Mucosa of descending colon (tissue), 3 donors: ENCODE data around the gene GJB6. TPM values are rescaled to one million over a fixed set of nuclear protein-coding genes. Genes with fewer than 3 reads are reported as not detected.

Source experiments
- ATAC-seq: fragments of 200-7000 bp; cut with Tn5 transposase; one replicate; pipeline ENCODE4 v1.9.1; 2020; ENCODE audit warnings: mild to moderate bottlenecking, moderate library complexity
- DNase-seq, 3 donors: peaks; one replicate each; pipeline ENCODE4 v3.0.0-alpha.2; 2020
- H3K36me3 ChIP-seq: fragments of 200-600 bp; one replicate; pipeline ENCODE4 v1.8.0; 2021; ENCODE audit warnings: low read depth, mild to moderate bottlenecking
- H3K4me1 ChIP-seq: fragments of 200-600 bp; one replicate; pipeline ENCODE4 v1.8.0; 2021; ENCODE audit warnings: low read depth, mild to moderate bottlenecking
- H3K4me3 ChIP-seq: fragments of 200-600 bp; one replicate; pipeline ENCODE4 v1.8.0; 2021; ENCODE audit warnings: mild to moderate bottlenecking
- H3K9me3 ChIP-seq: fragments of 200-600 bp; one replicate; pipeline ENCODE4 v1.8.0; 2021; ENCODE audit warnings: mild to moderate bottlenecking
- intact Hi-C, 2 donors: fragments of 100-400 bp; cut with DNase I in 1 of 2; cut with micrococcal nuclease in 1 of 2; formaldehyde crosslinking; loops; one replicate each; pipeline versions ENCODE4 v1.11.0 to v1.11.1; 2022; cut with DNase I, micrococcal nuclease
- total RNA-seq, 3 donors: library from RNA; stranded (reverse); fragmentation: NEBNext Ultra II Directional in 2 of 3; extraction: Animal tissue kit (Norgen Biotek cat#: 25700) in 2 of 3; gene quantifications; one replicate each; pipeline versions ENCODE4 v1.2.1 to v1.2.4, GENCODE V29; 2021 to 2023
- TF ChIP-seq, protein P1 (sequence below): fragments of 200-600 bp; IDR thresholded peaks from one replicate; pipeline ENCODE4 v1.8.0; 2022; ENCODE audit warnings: antibody characterized with exemption, mild to moderate bottlenecking
- donor health status: DM: no; HTN: no; CAD: no; lungs with moderate emphysema.
- donor health status: DM: no; HTN: no; CAD: no.
- donor health status: DM: no; HTN: yes; CAD: no.

Gene GJB6
- total RNA-seq, 3 donors from 2014 or later = not detected

DNA sequence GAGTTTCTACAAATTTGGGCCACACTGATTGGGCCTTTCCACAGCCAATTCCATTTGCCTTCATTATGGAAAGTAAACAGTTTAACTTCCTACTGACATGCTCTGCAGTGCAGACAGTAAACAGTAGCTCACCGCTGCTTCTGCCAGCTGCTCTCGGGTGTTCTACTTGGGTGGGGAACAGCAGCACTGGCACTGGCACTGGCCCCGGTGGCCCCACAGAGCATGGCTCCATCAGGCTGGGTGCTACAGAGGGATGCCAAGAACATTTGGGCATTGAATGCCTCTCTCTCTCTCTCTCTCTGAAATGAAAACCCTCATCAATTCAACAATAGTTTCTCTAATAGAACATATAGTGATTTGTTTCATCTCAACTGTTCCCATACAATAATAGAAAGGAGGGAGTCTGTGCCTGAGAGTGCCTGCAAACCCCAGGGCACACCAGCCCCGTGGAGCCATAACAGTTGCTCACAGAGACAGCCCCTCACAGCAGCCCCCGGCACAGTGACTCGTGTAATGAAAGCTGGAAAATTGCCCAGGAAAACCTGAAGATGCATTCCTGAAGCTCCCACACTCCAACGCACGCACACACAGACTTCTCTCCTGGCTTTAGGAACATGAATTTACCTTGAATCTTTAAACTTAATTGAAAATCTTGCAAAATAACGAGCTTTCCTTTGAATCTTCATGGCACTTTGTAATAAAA, 38.2 kb upstream of the GJB6 start:
- Histone ChIP-seq H3K4me1 (no peaks in the 10 kb centered on the region), H3K36me3 (no peaks in the 10 kb centered on the region), H3K9me3 (no peaks in the 10 kb centered on the region), H3K4me3 (no peak overlapping the region)
- peak; percentile 50 for ATAC-seq
- DNase-seq = no peak
- intact Hi-C loops = no loop called here
- TF ChIP-seq, protein P1, sequence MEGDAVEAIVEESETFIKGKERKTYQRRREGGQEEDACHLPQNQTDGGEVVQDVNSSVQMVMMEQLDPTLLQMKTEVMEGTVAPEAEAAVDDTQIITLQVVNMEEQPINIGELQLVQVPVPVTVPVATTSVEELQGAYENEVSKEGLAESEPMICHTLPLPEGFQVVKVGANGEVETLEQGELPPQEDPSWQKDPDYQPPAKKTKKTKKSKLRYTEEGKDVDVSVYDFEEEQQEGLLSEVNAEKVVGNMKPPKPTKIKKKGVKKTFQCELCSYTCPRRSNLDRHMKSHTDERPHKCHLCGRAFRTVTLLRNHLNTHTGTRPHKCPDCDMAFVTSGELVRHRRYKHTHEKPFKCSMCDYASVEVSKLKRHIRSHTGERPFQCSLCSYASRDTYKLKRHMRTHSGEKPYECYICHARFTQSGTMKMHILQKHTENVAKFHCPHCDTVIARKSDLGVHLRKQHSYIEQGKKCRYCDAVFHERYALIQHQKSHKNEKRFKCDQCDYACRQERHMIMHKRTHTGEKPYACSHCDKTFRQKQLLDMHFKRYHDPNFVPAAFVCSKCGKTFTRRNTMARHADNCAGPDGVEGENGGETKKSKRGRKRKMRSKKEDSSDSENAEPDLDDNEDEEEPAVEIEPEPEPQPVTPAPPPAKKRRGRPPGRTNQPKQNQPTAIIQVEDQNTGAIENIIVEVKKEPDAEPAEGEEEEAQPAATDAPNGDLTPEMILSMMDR = no peak

DNA sequence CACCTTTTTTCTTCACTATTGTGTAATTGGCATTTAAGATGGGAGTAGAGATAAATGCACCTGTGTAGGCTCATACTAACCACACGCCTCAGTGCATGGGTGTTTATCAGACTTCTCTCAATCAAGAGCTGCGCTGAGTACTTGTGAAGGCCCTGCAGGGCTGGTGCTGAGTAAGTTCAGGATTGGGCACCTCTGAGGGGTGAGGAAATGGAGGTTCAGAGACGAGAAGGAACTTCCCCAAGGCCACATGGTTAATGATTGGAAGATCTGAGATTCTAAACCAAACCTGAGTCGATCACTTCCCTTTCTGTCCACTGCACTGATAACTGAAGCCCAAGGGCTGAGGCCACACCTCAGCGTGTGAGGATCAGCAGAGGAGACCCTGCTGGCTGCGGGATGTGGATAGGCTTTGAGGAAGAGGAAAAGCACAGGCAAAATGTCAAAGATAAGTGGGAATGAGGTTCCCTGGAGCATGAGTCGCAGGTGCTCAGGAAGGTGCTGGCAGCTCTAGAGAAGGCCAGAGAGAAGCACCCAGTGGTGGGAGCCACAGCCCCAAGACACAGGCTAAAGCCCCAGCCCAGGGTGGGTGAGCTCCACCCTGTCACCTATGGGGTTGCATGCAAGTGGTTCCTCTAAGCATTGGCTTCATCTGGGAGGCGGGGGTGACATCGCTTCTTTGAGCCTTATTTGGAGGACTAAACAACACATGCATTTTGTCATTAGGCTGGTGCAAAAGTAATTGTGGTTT, 32.3 kb upstream of the GJB6 start:
- ATAC-seq (no peak), DNase-seq (no peak)
- intact Hi-C loops = no loop called here
- H3K9me3 ChIP-seq = no peaks in the 10 kb centered on the region
- no peaks in the 10 kb centered on the region for H3K4me1 ChIP-seq
- TF ChIP-seq, protein P1 = no peak
- no peaks in the 10 kb centered on the region for H3K36me3 ChIP-seq
- H3K4me3 ChIP-seq = no peak overlapping the region

- intact Hi-C loops = no loop called here
- Histone ChIP-seq H3K9me3 (no peaks in the 10 kb centered on the region), H3K4me3 (no peak overlapping the region), H3K36me3 (no peaks in the 10 kb centered on the region), H3K4me1 (no peaks in the 10 kb centered on the region)
- no peak for DNase-seq
- TF ChIP-seq, protein P1 = no peak
- peak; percentile 72 for ATAC-seq
Observed at GRCh38 chr13:20263393-20264044, 31.4 kb upstream of the GJB6 start.

DNA sequence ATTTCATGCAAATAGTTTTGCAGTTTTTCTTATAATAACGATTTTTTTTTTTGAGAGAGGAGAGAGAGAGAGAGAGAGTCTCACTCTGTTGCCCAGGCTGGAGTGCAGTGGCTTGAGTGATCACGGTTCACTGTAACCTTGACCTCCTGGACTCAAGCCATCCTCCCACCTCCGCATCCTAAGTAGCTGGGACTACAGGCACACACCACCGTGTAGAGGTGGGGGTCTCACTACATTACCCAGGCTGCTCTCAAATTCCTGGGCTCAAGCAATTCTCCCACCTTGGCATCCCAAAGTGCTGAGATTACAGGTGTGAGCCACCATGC, 26.8 kb upstream of the GJB6 start:
- TF ChIP-seq, protein P1 = no peak
- no peaks in the 10 kb centered on the region for H3K36me3 ChIP-seq
- ATAC-seq (no peak), DNase-seq (no peak)
- no peaks in the 10 kb centered on the region for H3K4me1 ChIP-seq
- no peaks in the 10 kb centered on the region for H3K9me3 ChIP-seq
- intact Hi-C loops = no loop called here
- no peak overlapping the region for H3K4me3 ChIP-seq

DNA sequence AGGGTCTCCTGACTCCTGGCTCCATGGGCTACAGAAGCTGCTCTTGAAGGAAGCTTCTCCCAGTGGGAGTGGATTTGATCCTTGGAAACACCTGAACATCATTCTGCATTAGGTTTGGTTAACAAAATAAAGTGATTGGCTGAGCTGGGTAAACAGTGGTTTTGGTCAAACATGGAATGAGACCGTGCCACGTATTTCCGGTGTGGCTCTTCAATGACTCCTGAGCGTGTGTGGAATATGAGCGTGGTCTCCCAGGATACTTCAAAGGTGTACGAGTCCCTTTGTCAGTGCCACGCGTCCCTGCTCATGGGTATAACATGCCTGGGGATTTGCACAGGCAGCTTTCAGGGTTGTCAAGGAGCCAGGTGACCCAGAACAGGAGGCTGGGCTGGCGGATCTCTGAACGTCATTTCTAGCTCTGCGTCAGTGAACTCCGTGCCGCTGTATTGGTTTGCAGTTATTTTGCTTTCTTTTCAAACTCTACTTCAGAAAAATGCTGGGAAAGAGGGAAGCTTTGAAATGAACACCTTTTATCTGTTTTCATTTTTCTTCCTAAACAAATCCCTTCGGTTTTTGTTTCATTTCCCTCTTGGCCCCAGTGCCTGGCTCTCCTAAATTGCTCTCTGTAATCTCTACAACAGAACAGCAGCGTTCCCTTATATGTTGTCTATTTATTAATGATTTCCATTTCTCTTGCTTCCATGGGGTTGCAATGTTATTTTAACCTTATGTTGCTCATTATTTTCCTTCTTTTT, 26.3 kb upstream of the GJB6 start:
- ATAC-seq = no peak
- intact Hi-C loops = no loop called here
- TF ChIP-seq, protein P1 = no peak

More for the DNA sequence above, 26.3 kb upstream of the GJB6 start:
- Histone ChIP-seq H3K4me3 (no peak overlapping the region), H3K36me3 (no peaks in the 10 kb centered on the region), H3K4me1 (no peaks in the 10 kb centered on the region), H3K9me3 (no peaks in the 10 kb centered on the region)
- no peak for DNase-seq
